GM21528 (cell line): ENCODE measurements around the gene PPP2R2D.
"Not testable (repeated sequence)": the region's sequence is repeated elsewhere in the genome, so short reads cannot be mapped to it uniquely, and the experiment has no call there.

ENCODE experiments used
- ATAC-seq: cut with Tn5 transposase; IDR thresholded peaks from one replicate; pipeline ENCODE4 v1.9.1; 2021; ENCODE audit warnings: mild to moderate bottlenecking, moderate library complexity; ENCODE audit not compliant: unreplicated experiment, low FRiP score

The PPP2R2D gene

GRCh38 chr10:131905603-131906268 lies 4.9 kb downstream of the PPP2R2D start:
- no peak for ATAC-seq

GRCh38 chr10:131906269-131906639 lies 5.4 kb downstream of the PPP2R2D start:
- no peak for ATAC-seq

DNA sequence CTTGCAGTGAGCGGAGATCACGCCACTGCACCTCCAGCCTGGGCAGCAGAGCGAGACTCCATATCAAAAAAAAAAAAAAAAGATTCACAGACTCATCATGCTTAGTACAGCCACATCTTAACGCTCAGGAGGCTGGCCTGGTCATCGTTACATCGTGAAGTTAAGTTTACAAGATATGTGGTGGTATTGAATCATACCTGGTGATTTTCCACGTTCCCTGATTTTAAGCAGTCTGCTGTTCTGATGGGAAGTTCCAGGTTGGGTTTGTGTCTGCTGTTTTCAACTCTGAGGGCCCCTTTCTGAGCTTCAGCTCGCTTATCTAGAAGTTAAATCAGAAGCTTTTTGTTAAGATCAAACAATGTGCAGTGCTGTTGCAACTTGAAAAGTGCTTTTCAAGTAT lies 6.9 kb downstream of the PPP2R2D start:
- ATAC-seq, result no peak

GRCh38 chr10:131908151-131908550 lies 7.3 kb downstream of the PPP2R2D start:
- ATAC-seq, result no peak

DNA sequence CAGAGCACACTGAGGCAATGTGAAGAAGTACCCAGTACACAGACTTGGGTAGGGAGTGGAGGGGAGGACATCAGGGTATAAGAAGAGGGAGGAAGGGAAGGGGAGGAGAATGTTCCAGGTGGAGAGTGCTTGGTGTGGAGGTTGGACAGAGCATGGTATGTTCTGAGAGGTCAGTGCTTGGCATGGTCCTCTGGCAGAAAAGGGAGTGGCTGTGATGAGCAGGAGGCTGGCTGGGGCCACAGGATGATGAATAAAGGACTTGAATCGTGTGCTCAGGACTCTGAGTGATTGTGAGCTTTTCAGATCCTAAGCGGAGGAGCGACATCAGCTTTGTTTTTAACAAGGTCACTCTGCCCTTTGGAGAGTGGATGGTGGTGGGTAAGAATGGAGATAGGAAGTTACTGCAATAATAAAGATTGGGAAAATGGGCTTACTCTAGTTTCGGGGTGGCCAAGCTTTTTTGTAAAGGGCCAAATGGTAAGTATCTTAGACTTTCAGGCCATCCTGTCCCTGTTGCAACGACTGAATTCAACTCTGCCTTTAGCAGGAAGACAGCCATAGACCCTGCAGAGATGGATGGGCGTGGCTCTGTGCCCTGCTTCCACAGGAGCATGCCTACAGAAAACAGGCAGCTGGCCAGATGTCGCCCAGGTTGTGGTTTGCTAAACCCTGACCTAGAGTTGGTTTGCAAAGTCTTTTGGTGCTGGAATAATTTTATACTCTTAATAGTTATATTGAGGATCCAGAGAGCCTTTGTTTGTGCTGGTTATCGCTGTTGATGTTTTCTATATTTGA lies 8.4 kb downstream of the PPP2R2D start:
- ATAC-seq, result no peak

DNA sequence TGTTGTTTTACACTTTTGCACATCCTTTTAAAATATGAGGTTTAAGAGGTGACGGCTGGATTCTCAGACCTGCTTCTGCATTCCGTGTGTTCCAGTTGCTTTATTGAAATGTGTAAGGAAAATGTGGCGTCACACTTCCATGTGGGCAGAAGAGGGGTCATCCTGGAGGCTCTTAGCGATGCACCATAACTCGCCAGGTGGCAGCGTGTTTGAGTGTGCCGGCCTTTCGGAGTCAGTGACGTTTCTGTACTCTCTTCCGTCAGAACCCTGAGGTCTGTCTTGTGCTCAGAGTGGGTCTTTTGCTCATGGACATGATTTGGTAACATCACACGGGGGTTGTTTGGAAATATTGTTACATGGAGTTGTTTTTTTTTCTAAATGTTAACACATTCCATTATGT lies 9.1 kb downstream of the PPP2R2D start:
- no peak for ATAC-seq

DNA sequence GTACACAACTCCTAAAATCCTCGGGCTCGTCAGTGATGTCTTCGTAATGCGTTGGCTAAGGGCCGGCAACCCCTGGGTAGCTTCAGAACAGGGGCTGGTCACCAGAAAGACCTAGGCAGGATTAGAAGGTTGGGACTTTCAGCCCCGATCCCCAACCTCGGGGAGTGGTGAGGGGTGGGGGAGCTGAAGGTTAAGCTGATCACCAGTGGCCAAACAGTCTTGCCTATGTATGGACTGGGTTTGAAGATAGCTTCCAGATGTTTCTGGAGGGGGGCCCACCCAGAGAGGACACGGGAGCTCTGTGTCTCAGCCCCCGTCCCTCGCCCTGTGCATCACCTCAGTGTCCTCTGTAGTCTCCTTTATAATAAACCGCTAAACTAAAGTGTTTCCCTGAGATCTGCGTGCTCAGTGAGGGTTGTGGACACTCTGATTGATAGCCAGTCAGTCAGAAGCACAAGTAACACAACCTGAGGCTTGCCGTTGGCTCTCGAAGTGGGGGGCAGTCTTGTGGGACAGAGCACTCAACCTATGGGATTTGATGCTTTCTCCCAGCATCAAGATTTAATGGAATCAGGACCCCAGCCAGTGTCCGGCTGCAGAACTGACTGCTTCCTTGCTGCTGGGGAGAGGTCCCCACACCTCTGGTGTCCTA lies 10.0 kb downstream of the PPP2R2D start:
- ATAC-seq, result no peak

DNA sequence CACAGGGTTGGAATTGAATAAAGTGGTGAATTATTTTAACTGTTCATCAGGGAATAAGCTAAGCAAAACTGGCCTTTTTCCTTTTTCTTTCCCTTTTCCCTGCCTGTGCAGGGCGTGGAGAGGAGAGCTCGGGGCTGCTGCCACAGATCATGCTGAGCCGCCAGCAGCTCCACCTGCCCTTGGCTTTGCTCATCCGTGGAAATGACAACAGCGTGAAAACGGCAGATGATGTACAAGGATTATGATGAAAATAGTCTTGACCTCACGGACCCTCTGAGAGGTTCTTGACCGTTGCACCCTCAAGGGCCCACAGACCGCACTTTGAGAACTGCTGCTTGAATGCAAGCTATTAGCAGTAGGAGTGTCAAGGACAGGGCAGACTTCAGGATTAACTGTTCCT lies 10.6 kb downstream of the PPP2R2D start:
- no peak for ATAC-seq

DNA sequence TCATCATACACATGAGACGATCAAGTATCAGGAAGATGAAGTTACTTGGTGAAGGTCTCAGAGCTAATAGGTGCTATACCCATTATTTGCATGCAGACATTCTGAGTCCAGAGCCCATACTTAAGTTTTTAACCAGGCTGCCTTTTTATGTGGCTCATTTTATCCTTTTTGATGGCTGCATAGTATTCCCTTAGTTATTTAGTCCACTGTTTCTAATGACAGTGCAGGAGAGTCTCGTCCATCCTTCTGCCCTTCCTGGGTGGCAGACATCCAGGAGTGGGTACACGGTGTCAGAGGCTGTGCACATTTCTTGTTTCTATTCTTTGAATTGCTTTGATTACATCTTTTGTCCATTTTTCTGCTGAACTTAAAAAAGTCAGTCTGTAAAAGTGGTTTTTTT lies 11.8 kb downstream of the PPP2R2D start:
- ATAC-seq, result no peak

GRCh38 chr10:131915484-131915883 lies 14.7 kb downstream of the PPP2R2D start:
- no peak for ATAC-seq

DNA sequence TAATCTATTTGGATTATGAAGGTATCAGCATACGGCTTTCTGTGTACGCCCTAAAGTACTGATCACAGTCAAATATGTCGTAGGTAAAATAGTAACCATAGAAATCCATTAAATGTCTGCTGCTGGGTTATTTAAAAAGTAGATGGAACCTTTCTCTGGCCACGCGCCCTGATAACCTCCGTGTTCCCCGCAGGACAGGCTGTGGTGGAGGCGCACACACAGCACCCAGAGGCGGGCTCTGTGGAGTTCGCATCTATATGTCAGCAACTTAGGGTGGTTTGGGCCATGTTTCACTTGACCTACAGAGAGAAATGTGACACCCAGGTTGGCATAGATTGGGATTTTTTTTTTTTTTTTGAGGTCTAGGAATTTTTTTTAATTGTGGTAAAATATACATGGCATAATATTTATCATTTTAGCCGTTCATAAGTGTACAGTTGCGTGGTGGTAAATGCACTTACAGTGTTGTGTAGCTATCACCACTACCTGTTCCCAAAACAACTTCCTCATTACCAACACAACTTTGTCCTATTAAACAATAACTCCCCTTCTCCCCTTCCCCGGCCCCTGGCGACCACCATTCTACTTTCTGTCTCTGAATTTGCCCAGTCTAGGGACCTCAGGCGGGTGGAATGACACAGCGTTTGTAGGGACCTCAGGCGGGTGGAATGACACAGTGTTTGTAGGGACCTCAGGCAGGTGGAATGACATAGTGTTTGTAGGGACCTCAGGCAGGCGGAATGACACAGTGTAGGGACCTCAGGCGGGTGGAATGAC lies 15.4 kb downstream of the PPP2R2D start:
- ATAC-seq, result no peak

DNA sequence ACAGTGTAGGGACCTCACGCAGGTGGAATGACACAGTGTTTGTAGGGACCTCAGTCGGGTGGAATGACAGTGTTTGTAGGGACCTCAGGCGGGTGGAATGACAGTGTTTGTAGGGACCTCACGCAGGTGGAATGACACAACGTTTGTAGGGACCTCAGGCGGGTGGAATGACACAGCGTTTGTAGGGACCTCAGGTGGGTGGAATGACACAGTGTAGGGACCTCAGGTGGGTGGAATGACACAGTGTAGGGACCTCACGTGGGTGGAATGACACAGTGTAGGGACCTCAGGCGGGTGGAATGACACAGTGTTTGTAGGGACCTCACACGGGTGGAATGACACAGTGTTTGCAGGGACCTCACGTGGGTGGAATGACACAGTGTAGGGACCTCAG lies 16.0 kb downstream of the PPP2R2D start:
- ATAC-seq, result not testable (repeated sequence)

- not testable (repeated sequence) for ATAC-seq
Measured at GRCh38 chr10:131917496-131917895, 16.7 kb downstream of the PPP2R2D start.

DNA sequence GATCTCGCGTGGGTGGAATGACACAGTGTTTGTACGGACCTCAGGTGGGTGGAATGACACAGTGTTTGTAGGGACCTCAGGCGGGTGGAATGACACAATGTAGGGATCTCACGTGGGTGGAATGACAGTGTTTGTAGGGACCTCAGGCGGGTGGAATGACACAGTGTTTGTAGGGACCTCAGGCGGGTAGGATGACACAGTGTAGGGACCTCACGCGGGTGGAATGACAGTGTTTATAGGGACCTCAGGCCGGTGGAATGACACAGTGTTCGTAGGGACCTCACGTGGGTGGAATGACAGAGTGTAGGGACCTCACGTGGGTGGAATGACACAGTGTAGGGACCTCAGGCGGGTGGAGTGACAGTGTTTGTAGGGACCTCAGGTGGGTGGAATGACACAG lies 18.7 kb downstream of the PPP2R2D start:
- not testable (repeated sequence) for ATAC-seq

DNA sequence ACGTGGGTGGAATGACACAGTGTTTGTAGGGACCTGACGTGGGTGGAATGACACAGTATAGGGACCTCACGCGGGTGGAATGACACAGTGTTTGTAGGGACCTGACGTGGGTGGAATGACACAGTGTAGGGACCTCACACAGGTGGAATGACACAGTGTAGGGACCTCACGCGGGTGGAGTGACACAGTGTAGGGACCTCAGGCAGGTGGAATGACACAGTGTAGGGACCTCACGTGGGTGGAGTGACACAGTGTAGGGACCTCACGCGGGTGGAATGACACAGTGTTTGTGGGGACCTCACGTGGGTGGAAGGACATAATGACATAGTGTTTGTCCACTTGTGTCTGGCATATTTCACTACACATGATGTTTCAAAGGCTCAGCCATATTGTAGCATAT lies 19.3 kb downstream of the PPP2R2D start:
- ATAC-seq, result no peak

GRCh38 chr10:131920693-131921092 lies 19.9 kb downstream of the PPP2R2D start:
- no peak for ATAC-seq

GRCh38 chr10:131921184-131921583 lies 20.4 kb downstream of the PPP2R2D start:
- ATAC-seq, result peak; percentile 58

DNA sequence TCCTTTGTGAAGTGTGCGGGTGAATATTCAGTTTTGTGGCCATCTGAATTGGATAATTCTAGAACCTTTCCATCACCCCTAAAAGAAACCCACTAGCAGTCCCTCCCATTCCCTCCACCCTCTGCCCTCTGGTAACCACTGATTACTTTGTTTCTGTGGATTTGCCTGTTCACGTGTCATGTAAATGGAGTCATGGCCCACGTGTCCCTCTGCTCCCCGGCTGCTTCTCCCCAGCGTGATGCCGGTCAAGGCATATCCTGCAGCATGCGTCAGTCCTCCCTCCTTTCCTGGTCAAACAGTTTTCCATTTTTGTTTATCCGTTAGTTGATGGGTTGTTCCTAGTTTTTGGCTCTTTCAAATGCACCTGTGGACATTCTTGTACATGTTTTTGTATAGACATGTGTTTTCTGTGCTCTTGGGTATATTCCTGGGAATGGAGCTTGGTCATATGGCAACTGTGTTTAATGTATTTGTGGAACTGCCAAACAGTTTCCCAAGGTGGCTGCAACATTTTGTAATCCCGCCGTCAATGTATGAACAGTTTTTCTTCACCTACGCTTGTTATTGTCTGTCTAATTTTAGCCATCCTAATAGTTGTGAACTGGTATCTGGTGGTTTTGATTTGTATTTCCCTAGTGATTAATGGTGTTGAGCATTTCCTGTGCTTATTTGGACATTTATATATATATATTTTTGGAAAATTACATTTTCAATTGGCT lies 22.4 kb downstream of the PPP2R2D start:
- no peak for ATAC-seq

- no peak for ATAC-seq
Measured at GRCh38 chr10:131925011-131925649, 24.3 kb downstream of the PPP2R2D start.

- ATAC-seq, result no peak
Measured at GRCh38 chr10:131925716-131926115, 24.9 kb downstream of the PPP2R2D start.
